Measurements from ENCODE around the gene NOLC1. TPM values are rescaled to one million over a fixed set of nuclear protein-coding genes. Genes with fewer than 3 reads are reported as not detected.

NOLC1 gene
- total and polyA plus RNA-seq, 9 donors, result 32.0 to 88.8 (median 50.2) TPM

DNA sequence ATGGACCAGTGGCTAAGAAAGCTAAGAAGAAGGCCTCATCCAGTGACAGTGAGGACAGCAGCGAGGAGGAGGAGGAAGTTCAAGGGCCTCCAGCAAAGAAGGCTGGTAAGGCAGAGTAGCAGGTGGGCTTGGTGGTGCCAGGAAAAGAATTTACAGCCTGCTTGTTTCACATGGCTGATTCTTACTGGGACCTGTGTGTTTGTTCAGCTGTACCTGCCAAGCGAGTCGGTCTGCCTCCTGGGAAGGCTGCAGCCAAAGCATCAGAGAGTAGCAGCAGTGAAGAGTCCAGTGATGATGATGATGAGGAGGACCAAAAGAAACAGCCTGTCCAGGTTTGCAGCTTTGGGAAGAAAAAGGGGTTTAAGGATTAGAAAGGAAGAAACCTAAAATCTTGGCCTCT, 5.0 kb downstream of the NOLC1 start:
- TF ChIP-seq POLR2A (IDR thresholded peaks at IDR 0.05), result no peak
- TF ChIP-seq EP300 (IDR thresholded peaks at IDR 0.05), result no peak
- TF ChIP-seq, protein P1, sequence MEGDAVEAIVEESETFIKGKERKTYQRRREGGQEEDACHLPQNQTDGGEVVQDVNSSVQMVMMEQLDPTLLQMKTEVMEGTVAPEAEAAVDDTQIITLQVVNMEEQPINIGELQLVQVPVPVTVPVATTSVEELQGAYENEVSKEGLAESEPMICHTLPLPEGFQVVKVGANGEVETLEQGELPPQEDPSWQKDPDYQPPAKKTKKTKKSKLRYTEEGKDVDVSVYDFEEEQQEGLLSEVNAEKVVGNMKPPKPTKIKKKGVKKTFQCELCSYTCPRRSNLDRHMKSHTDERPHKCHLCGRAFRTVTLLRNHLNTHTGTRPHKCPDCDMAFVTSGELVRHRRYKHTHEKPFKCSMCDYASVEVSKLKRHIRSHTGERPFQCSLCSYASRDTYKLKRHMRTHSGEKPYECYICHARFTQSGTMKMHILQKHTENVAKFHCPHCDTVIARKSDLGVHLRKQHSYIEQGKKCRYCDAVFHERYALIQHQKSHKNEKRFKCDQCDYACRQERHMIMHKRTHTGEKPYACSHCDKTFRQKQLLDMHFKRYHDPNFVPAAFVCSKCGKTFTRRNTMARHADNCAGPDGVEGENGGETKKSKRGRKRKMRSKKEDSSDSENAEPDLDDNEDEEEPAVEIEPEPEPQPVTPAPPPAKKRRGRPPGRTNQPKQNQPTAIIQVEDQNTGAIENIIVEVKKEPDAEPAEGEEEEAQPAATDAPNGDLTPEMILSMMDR (IDR thresholded peaks at IDR 0.05), result no peak
- no peak for DNase-seq
- H3K36me3 ChIP-seq, result no peaks in the 10 kb centered on the region
- WGBS, 3 donors, result 87 to 94% (median 91%) methylated on average over 3 of the region's 3 CpGs
- H3K4me1 ChIP-seq (ENCODE audit: insufficient read depth), result peaks cover 4% of the 10 kb centered on the region
- H3K27me3 ChIP-seq, result no peaks in the 10 kb centered on the region
- H3K4me3 ChIP-seq, result no peak overlapping the region
- H3K9me3 ChIP-seq, result no peaks in the 10 kb centered on the region
- intact Hi-C loops (cut with DNase I), result loop anchor here in 1 of 4 donors (10.0 kb wide), 1 partner anchor 78 kb away; no protein-coding TSS in a partner anchor
- no peak overlapping the region for H3K27ac ChIP-seq

DNA sequence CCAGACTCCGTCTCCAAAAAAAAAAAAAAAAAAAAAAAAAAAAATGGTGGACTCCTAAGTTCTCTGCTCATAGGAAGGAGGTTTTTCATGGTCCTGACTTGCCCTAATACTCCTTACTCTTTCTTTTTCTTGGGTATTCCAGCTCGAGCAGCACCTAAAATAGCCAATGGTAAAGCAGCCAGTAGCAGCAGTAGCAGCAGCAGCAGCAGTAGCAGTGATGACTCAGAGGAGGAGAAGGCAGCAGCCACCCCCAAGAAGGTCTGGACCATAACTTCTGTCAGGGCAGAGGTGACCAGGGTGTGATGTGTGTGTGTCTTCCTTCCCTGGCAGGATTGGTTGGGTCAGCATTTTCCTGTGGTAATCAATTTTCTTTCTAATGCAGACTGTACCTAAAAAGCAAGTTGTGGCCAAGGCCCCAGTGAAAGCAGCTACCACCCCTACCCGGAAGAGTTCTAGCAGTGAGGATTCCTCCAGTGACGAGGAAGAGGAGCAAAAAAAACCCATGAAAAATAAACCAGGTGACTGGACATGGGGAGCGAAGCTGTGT, 6.9 kb downstream of the NOLC1 start:
- Histone ChIP-seq H3K4me3 (no peak overlapping the region), H3K4me1 (ENCODE audit: insufficient read depth) (no peaks in the 10 kb centered on the region), H3K27me3 (no peaks in the 10 kb centered on the region), H3K36me3 (no peaks in the 10 kb centered on the region), H3K9me3 (no peaks in the 10 kb centered on the region), H3K27ac (no peak overlapping the region)
- DNase-seq, result no peak
- WGBS, 3 donors, result 83 to 86% (median 84%) methylated on average over 5 of the region's 5 CpGs
- intact Hi-C loops (cut with DNase I), result loop anchor here in 1 of 4 donors (10.0 kb wide), 1 partner anchor 76 kb away; no protein-coding TSS in a partner anchor
- TF ChIP-seq, protein P1 (IDR thresholded peaks at IDR 0.05), result no peak
- TF ChIP-seq EP300 (IDR thresholded peaks at IDR 0.05) (no peak), POLR2A (IDR thresholded peaks at IDR 0.05) (no peak)

DNA sequence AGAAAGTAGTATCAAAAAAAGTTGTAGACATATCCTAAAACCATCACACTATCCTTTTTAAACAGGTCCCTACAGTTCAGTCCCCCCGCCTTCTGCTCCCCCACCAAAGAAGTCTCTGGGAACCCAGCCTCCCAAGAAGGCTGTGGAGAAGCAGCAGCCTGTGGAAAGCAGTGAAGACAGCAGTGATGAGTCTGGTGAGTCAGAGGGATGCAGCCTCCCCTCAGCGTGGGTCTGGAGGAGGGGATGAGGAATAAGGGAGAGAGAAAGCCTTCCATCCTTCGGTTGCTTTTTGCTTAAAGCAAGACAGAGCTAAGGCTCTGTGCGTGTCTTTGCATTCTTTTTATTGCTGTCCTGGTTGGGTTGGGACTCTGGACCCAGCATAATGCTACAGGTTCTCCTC, 7.6 kb downstream of the NOLC1 start:
- Histone ChIP-seq H3K4me3 (no peak overlapping the region), H3K27ac (no peak overlapping the region), H3K27me3 (no peaks in the 10 kb centered on the region), H3K36me3 (no peaks in the 10 kb centered on the region), H3K9me3 (no peaks in the 10 kb centered on the region), H3K4me1 (ENCODE audit: insufficient read depth) (no peaks in the 10 kb centered on the region)
- DNase-seq, result no peak
- TF ChIP-seq, protein P1 (IDR thresholded peaks at IDR 0.05), result no peak
- TF ChIP-seq EP300 (IDR thresholded peaks at IDR 0.05), result no peak
- no peak for TF ChIP-seq POLR2A (IDR thresholded peaks at IDR 0.05)
- 87 to 90% (median 89%) methylated on average over 4 of the region's 4 CpGs for WGBS, 3 donors
- intact Hi-C loops (cut with DNase I), result loop anchor here in 1 of 4 donors (10.0 kb wide), 1 partner anchor 75 kb away; no protein-coding TSS in a partner anchor

DNA sequence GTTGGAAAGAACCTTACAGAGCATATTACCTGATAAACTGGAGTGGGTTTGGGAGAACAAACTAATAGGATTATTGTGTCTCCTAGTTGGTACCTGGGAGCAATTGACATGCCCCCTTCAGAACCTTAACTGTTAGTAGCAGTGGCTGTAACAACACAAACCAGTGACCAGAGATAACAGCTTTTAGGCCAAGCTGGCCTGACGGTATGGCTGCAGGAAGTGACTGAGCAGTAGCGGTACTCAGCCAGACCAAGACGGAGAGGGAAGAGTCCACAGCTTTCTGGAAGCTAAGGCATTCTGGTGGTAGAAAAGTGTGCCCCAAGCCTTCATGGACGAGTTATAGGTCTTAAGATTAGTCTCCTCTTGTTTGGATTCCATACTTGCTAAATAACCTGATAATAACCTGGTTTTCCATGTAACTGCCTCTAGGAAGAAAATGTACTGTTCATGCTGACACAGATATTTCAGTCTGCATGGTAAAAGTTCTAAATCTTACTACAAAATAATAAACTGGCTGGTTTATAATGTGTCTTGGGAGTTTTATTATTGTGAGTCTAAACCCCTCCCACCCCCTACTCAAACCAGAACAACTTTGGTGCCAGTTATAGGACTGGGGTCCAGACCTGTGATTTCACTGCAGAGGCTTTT, 11.3 kb downstream of the NOLC1 start:
- no peak overlapping the region for H3K4me3 ChIP-seq
- intact Hi-C loops (cut with DNase I), result no loop called here
- no peaks in the 10 kb centered on the region for H3K4me1 ChIP-seq (ENCODE audit: insufficient read depth)
- H3K36me3 ChIP-seq, result no peaks in the 10 kb centered on the region
- H3K27ac ChIP-seq, result no peak overlapping the region
- no peaks in the 10 kb centered on the region for H3K27me3 ChIP-seq
- no peaks in the 10 kb centered on the region for H3K9me3 ChIP-seq
- WGBS, 3 donors, result 32 to 50% (median 35%) methylated on average over 4 of the region's 4 CpGs
- DNase-seq, result no peak
- TF ChIP-seq POLR2A (IDR thresholded peaks at IDR 0.05), result no peak
- no peak for TF ChIP-seq EP300 (IDR thresholded peaks at IDR 0.05)
- TF ChIP-seq, protein P1 (IDR thresholded peaks at IDR 0.05), result no peak
